Activated T-cell treated with anti-CD3 and anti-CD28 coated beads, Interleukin-2, amount 50 U/mL, for 24 hours (primary cell): ENCODE data around the gene NEMP1.
"Not testable (repeated sequence)": the region's sequence is repeated elsewhere in the genome, so short reads cannot be mapped to it uniquely, and the experiment has no call there.

Experiments used
- DNase-seq: peaks from one replicate; pipeline ENCODE4 v3.0.0-alpha.2; 2020
- H3K27ac Mint-ChIP-seq: 2 replicates; pipeline ENCODE4 v1.8.0; 2020; ENCODE audit warnings: mild to moderate bottlenecking, mixed read lengths
- H3K27me3 Mint-ChIP-seq: 2 replicates; pipeline ENCODE4 v1.8.0; 2020; ENCODE audit warnings: mixed read lengths
- H3K36me3 Mint-ChIP-seq: 2 replicates; pipeline ENCODE4 v1.8.0; 2020; ENCODE audit warnings: low read depth, mixed read lengths
- H3K4me1 Mint-ChIP-seq: 2 replicates; pipeline ENCODE4 v1.8.0; 2020; ENCODE audit warnings: low read depth, mixed read lengths
- H3K4me3 Mint-ChIP-seq: 2 replicates; pipeline ENCODE4 v1.8.0; 2020; ENCODE audit warnings: mild to moderate bottlenecking, moderate library complexity, mixed read lengths
- H3K9me3 Mint-ChIP-seq: 2 replicates; pipeline ENCODE4 v1.8.0; 2020; ENCODE audit warnings: mixed read lengths

Gene NEMP1

GRCh38 chr12:57089271-57090245 lies 11.0 kb upstream of the NEMP1 start:
- peaks cover 78% of the 10 kb centered on the region for H3K4me1 Mint-ChIP-seq
- peak overlapping the region; percentile 92 for H3K27ac Mint-ChIP-seq
- peak; percentile 71 for DNase-seq
- peak overlapping the region; percentile 91 for H3K4me3 Mint-ChIP-seq
- no peaks in the 10 kb centered on the region for H3K9me3 Mint-ChIP-seq
- no peaks in the 10 kb centered on the region for H3K27me3 Mint-ChIP-seq
- H3K36me3 Mint-ChIP-seq, result peaks cover 60% of the 10 kb centered on the region

DNA sequence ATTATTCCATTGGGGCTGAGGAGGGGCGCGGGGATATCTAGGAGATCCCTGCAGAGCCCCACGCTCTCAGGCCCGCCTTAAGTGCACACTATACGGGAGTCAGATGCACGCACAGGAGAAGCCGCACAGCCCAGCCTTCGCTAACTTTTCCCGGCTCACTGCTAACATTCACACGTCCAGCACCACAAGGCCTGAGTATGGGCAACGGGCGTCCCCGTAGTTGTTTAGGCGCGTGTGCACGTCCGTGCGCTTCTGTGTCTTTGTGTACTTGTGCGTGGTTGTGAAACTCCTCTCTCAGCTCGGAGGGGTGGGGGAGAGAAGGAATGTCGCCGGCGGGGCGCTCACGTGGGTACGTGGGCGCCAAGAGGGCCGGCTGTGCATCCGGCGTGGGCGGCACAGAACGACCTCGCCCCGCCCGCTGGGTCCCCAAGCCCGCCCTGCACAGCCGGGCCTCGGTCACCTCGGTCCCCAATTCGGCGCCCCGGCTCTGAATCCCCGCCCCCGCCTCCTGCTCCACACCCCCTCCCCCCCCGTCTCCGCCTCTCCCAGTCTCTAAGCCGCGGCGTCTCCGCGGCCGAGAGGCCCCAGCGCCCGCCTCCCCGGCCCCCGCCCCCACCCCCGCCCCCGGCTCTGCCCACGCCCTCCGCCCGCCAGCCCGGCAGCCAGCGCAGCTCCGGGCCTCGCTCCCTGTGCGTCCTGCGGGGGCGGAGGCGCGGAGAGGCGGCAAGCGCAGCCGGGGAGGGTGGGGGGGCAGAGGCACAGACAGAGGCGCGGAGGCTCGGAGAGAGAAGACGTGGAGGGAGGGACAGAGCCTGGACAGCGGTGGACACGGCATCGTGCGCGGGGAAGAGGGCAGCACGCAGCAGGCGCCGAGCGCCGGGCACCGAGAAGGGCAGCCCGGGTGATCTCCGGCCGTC lies 10.0 kb upstream of the NEMP1 start, which contains the start of gene NAB2:
Gene NAB2, plus strand, starts transcription at position 761 of the 917 bp plus-strand sequence. CDS start 158 bp downstream, outside the sequence.
- no peaks in the 10 kb centered on the region for H3K27me3 Mint-ChIP-seq
- peak within 1 kb of the TSS; percentile 91 for H3K4me3 Mint-ChIP-seq
- H3K36me3 Mint-ChIP-seq, result peaks cover 54% of the 10 kb centered on the region
- DNase-seq, result peak; percentile 87
- peaks cover 74% of the 10 kb centered on the region for H3K4me1 Mint-ChIP-seq
- H3K9me3 Mint-ChIP-seq, result no peaks in the 10 kb centered on the region
- peak within 1 kb of the TSS; percentile 97 for H3K27ac Mint-ChIP-seq

- Mint-ChIP-seq H3K4me3 (peak overlapping the region; percentile 83), H3K9me3 (no peaks in the 10 kb centered on the region), H3K36me3 (peaks cover 47% of the 10 kb centered on the region), H3K4me1 (peaks cover 71% of the 10 kb centered on the region), H3K27me3 (no peaks in the 10 kb centered on the region), H3K27ac (peak overlapping the region; percentile 97)
- peak; percentile 88 for DNase-seq
Observed at GRCh38 chr12:57087691-57088353, 9.2 kb upstream of the NEMP1 start.

DNA sequence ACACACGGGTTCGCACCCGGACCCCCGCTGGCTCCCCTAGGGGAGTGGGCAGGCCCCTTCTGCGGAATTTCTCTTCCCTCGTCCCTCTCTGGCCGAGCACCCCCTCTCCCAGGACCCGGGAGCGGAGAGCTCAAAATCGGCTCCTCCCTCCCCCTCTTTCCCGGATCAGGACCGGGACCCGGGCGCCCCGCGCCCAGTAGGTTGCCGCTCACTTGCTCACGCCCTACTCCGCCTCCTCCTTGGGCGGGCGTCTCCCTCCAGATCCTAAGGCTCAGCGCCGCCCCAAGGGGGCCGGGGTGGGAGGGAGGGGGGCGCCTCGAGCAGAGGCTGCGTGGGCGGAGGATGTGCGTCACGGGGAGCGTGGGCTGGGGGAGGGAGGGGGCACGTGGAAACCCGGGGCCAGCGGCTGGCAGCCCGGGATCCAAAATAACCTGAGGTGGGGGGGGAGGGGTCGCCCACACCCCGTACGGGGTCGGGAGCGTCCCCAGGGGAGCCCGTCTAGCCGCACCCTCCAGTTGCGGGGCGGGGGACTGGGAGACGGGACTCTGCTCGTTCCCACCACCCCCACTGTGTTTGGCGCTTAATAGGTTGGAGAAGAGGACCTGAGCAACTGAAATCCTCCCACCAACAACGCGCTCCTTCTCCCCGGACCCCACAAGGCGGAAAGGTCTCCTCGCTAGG lies 8.6 kb upstream of the NEMP1 start:
- Mint-ChIP-seq H3K4me3 (peak overlapping the region; percentile 83), H3K27me3 (no peaks in the 10 kb centered on the region), H3K27ac (peak overlapping the region; percentile 97), H3K36me3 (peaks cover 40% of the 10 kb centered on the region), H3K9me3 (no peaks in the 10 kb centered on the region), H3K4me1 (peaks cover 65% of the 10 kb centered on the region)
- peak; percentile 95 for DNase-seq

- peaks cover 34% of the 10 kb centered on the region for H3K36me3 Mint-ChIP-seq
- peaks cover 59% of the 10 kb centered on the region for H3K4me1 Mint-ChIP-seq
- H3K27me3 Mint-ChIP-seq, result no peaks in the 10 kb centered on the region
- H3K4me3 Mint-ChIP-seq, result peak overlapping the region; percentile 83
- H3K27ac Mint-ChIP-seq, result peak overlapping the region; percentile 97
- peak; percentile 71 for DNase-seq
- H3K9me3 Mint-ChIP-seq, result no peaks in the 10 kb centered on the region
Observed at GRCh38 chr12:57086493-57087009, 8.0 kb upstream of the NEMP1 start.

DNA sequence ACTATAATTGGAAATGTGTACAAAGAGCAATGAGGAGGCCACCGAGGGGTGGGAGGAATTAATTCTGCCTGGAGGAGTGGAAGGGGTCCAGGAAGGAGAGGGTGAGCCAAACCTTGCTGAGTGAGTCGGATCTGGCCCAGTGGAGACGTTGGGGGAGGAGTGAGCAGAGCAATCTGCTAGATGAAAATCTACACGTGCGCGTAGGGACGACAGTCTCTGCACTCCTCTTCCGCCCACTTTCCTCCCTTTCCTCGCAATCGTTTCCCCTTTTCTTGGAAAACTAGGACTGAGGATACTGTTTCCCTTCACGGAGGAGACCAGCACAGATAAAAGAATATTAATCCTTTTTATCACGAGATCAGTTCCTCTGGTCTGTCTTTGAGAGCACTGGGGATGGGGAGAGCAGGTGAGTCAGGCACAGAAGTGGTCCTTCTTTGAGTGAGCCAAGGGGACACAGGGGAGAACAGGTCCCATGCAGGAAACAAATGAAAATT lies 7.5 kb upstream of the NEMP1 start:
- Mint-ChIP-seq H3K27ac (peak overlapping the region; percentile 97), H3K36me3 (peaks cover 29% of the 10 kb centered on the region), H3K27me3 (no peaks in the 10 kb centered on the region), H3K9me3 (no peaks in the 10 kb centered on the region), H3K4me3 (peak overlapping the region; percentile 83), H3K4me1 (peaks cover 54% of the 10 kb centered on the region)
- peak; percentile 64 for DNase-seq

GRCh38 chr12:57080855-57081254 lies 2.3 kb upstream of the NEMP1 start:
- DNase-seq, result no peak
- Mint-ChIP-seq H3K36me3 (peaks cover 29% of the 10 kb centered on the region), H3K4me3 (no peak overlapping the region), H3K27me3 (no peaks in the 10 kb centered on the region), H3K27ac (peak overlapping the region; percentile 72), H3K9me3 (no peaks in the 10 kb centered on the region), H3K4me1 (peaks cover 45% of the 10 kb centered on the region)

- Mint-ChIP-seq H3K9me3 (no peaks in the 10 kb centered on the region), H3K27ac (peak overlapping the region; percentile 99), H3K36me3 (peaks cover 26% of the 10 kb centered on the region), H3K4me3 (peak overlapping the region; percentile 100), H3K27me3 (no peaks in the 10 kb centered on the region), H3K4me1 (peaks cover 35% of the 10 kb centered on the region)
- DNase-seq, result no peak
Observed at GRCh38 chr12:57079821-57080220, 1.2 kb upstream of the NEMP1 start.

GRCh38 chr12:57073566-57074450 lies 4.8 kb downstream of the NEMP1 start:
- H3K4me3 Mint-ChIP-seq, DNase-seq, H3K27me3 Mint-ChIP-seq, H3K9me3 Mint-ChIP-seq: not testable (repeated sequence)
- peak overlapping the region; percentile 75 for H3K27ac Mint-ChIP-seq
- peaks cover 76% of the 10 kb centered on the region for H3K36me3 Mint-ChIP-seq
- peaks cover 47% of the 10 kb centered on the region for H3K4me1 Mint-ChIP-seq

GRCh38 chr12:57072661-57073060 lies 5.9 kb downstream of the NEMP1 start:
- Mint-ChIP-seq H3K36me3 (peaks cover 77% of the 10 kb centered on the region), H3K4me1 (peaks cover 58% of the 10 kb centered on the region), H3K27ac (peak overlapping the region; percentile 55), H3K27me3 (no peaks in the 10 kb centered on the region), H3K4me3 (no peak overlapping the region), H3K9me3 (no peaks in the 10 kb centered on the region)
- no peak for DNase-seq

- Mint-ChIP-seq H3K4me1 (peaks cover 74% of the 10 kb centered on the region), H3K36me3 (peaks cover 84% of the 10 kb centered on the region), H3K27me3 (no peaks in the 10 kb centered on the region), H3K9me3 (peaks cover 6% of the 10 kb centered on the region), H3K4me3 (peak overlapping the region; percentile 30), H3K27ac (peak overlapping the region; percentile 91)
- peak; percentile 66 for DNase-seq
Observed at GRCh38 chr12:57069523-57069922, 9.1 kb downstream of the NEMP1 start.

DNA sequence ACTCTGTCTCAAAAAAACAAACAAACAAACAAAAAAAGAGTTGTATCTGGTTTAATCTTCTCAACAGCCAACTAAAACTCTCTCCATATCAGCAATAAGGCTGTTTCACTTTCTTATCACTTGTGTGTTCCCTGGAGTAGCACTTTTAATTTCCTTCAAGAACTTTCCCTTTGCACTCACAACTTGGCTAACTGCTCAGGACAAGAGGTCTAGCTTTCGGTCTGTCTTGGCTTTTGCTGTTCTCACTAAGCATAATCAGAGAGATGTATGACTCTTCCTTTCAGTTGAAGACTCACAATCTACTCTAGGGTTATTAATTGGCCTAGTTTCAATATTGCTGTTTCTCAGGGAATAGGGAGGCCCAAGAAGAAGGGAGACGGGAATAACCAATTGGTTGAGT lies 12.3 kb downstream of the NEMP1 start:
- no peak for DNase-seq
- H3K4me3 Mint-ChIP-seq, result peak overlapping the region; percentile 35
- peak overlapping the region; percentile 96 for H3K27ac Mint-ChIP-seq
- peaks cover 87% of the 10 kb centered on the region for H3K36me3 Mint-ChIP-seq
- H3K27me3 Mint-ChIP-seq, result no peaks in the 10 kb centered on the region
- peaks cover 82% of the 10 kb centered on the region for H3K4me1 Mint-ChIP-seq
- H3K9me3 Mint-ChIP-seq, result peaks cover 6% of the 10 kb centered on the region
